Measurements from ENCODE around the gene CNPY4.

Gene CNPY4

DNA sequence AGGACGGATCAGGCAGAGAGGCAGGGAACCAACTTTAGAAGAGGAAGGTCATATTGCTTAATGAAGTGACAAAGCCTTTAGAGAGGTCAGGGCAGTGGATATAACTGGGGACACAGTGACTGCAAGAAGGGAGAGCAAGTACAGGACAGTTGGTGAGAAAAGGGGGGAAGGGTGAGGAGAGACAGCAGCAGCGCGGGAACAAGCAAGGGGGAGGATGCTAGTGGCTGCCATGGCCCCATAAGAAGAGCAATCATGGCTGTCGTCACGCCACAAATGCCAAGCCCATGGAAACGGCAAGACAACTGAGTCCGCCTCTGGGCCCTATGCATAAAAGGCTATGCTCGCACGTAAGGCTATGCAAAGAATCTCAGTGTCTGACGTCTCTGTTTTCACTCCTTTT, 47.0 kb upstream of the CNPY4 start:
- Histone ChIP-seq H3K27me3 (replicated peaks; ENCODE audit: insufficient read depth, low read length) (no peaks in the 10 kb centered on the region), H3K4me2 (ENCODE audit: low read depth, low read length) (no peak overlapping the region), H3K79me2 (ENCODE audit: low read length) (peaks cover 9% of the 10 kb centered on the region), H2AFZ (ENCODE audit: low read length) (no peak overlapping the region), H3K27ac (ENCODE audit: low read length) (no peak overlapping the region), H3F3A (ENCODE audit: insufficient read depth, low read length) (peaks cover 3% of the 10 kb centered on the region; the same call in 1 of the 2 replicates), H3K9me3 (replicated peaks; ENCODE audit: insufficient read depth, low read length) (no peaks in the 10 kb centered on the region; the same call in 1 of the 2 replicates), H4K20me1 (ENCODE audit: insufficient read depth, low read length) (no peaks in the 10 kb centered on the region), H3K9me2 (replicated peaks; ENCODE audit: insufficient read depth, low read length) (no peaks in the 10 kb centered on the region), H3K36me3 (replicated peaks; ENCODE audit: insufficient read depth, low read length) (peaks cover 57% of the 10 kb centered on the region), H3K9ac (ENCODE audit: low read length) (no peak overlapping the region), H3K4me1 (ENCODE audit: low read length) (no peaks in the 10 kb centered on the region), H3K4me3 (ENCODE audit: low read length) (no peak overlapping the region)
- DNase-seq, result no peak
- TF ChIP-seq EZH2 (optimal IDR thresholded peaks at IDR 0.05; ENCODE audit: low read depth, low read length), result no peak
- TF ChIP-seq EZH2phosphoT487 (IDR thresholded peaks at IDR 0.05; ENCODE audit: low read length), result no peak
- TF ChIP-seq, protein P1, sequence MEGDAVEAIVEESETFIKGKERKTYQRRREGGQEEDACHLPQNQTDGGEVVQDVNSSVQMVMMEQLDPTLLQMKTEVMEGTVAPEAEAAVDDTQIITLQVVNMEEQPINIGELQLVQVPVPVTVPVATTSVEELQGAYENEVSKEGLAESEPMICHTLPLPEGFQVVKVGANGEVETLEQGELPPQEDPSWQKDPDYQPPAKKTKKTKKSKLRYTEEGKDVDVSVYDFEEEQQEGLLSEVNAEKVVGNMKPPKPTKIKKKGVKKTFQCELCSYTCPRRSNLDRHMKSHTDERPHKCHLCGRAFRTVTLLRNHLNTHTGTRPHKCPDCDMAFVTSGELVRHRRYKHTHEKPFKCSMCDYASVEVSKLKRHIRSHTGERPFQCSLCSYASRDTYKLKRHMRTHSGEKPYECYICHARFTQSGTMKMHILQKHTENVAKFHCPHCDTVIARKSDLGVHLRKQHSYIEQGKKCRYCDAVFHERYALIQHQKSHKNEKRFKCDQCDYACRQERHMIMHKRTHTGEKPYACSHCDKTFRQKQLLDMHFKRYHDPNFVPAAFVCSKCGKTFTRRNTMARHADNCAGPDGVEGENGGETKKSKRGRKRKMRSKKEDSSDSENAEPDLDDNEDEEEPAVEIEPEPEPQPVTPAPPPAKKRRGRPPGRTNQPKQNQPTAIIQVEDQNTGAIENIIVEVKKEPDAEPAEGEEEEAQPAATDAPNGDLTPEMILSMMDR (IDR thresholded peaks at IDR 0.05; ENCODE audit: low read length), result no peak

DNA sequence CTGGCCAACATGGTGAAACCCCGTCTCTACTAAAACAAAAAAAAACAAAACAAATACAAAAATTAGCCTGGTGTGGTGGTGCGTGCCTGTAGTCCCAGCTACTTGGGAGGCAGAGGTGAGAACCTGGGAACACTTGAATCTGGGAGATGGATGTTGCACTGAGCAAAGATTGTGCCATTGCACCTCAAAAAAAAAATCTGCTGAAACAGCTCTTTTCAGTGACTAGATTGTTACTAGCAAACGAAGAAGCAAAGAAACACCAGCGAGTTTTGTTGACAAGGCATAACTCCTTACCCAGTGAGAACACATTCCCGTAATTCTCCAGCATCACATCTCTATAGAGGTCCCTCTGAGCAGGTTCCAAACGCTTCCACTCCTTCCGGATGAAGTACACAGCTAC, 44.6 kb upstream of the CNPY4 start:
- Histone ChIP-seq H3K27ac (ENCODE audit: low read length) (no peak overlapping the region), H4K20me1 (ENCODE audit: insufficient read depth, low read length) (no peaks in the 10 kb centered on the region), H3K9ac (ENCODE audit: low read length) (no peak overlapping the region), H3K9me2 (replicated peaks; ENCODE audit: insufficient read depth, low read length) (no peaks in the 10 kb centered on the region), H2AFZ (ENCODE audit: low read length) (no peak overlapping the region), H3K27me3 (replicated peaks; ENCODE audit: insufficient read depth, low read length) (no peaks in the 10 kb centered on the region), H3K36me3 (replicated peaks; ENCODE audit: insufficient read depth, low read length) (peaks cover 63% of the 10 kb centered on the region), H3F3A (ENCODE audit: insufficient read depth, low read length) (peaks cover 3% of the 10 kb centered on the region; the same call in 1 of the 2 replicates), H3K4me2 (ENCODE audit: low read depth, low read length) (no peak overlapping the region), H3K9me3 (replicated peaks; ENCODE audit: insufficient read depth, low read length) (no peaks in the 10 kb centered on the region; the same call in 1 of the 2 replicates), H3K79me2 (ENCODE audit: low read length) (peaks cover 30% of the 10 kb centered on the region), H3K4me1 (ENCODE audit: low read length) (no peaks in the 10 kb centered on the region), H3K4me3 (ENCODE audit: low read length) (no peak overlapping the region)
- no peak for DNase-seq
- TF ChIP-seq EZH2phosphoT487 (IDR thresholded peaks at IDR 0.05; ENCODE audit: low read length) (no peak), EZH2 (optimal IDR thresholded peaks at IDR 0.05; ENCODE audit: low read depth, low read length) (no peak)
- TF ChIP-seq, protein P1 (IDR thresholded peaks at IDR 0.05; ENCODE audit: low read length), result no peak

DNA sequence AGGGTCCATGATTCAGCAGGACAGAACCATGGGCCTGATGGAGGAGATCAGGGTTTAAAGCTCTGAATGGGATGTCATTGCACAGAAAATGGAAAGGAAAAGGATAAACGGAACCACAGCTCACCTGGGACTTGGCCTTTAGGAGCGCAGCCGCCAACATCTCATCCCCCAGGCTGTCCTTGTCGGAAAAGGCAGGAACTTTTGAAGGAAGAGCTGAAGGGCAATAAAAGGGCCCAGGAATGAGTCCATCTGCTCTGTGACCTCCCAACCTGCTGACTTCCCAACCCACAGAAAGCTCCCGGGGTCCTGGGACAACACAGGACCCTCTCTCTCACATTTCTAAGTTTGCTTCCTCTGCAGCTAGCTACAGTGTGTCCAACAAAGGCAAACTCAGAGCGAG, 44.0 kb upstream of the CNPY4 start:
- Histone ChIP-seq H3K9me3 (replicated peaks; ENCODE audit: insufficient read depth, low read length) (no peaks in the 10 kb centered on the region; the same call in 1 of the 2 replicates), H3K9ac (ENCODE audit: low read length) (no peak overlapping the region), H3K27ac (ENCODE audit: low read length) (no peak overlapping the region), H3K27me3 (replicated peaks; ENCODE audit: insufficient read depth, low read length) (no peaks in the 10 kb centered on the region), H3K79me2 (ENCODE audit: low read length) (peaks cover 36% of the 10 kb centered on the region), H3F3A (ENCODE audit: insufficient read depth, low read length) (peaks cover 3% of the 10 kb centered on the region; the same call in 1 of the 2 replicates), H3K4me3 (ENCODE audit: low read length) (no peak overlapping the region), H3K4me2 (ENCODE audit: low read depth, low read length) (no peak overlapping the region), H3K9me2 (replicated peaks; ENCODE audit: insufficient read depth, low read length) (no peaks in the 10 kb centered on the region), H3K4me1 (ENCODE audit: low read length) (peaks cover 5% of the 10 kb centered on the region; the same call in 1 of the 2 replicates), H3K36me3 (replicated peaks; ENCODE audit: insufficient read depth, low read length) (peaks cover 60% of the 10 kb centered on the region), H4K20me1 (ENCODE audit: insufficient read depth, low read length) (no peaks in the 10 kb centered on the region), H2AFZ (ENCODE audit: low read length) (no peak overlapping the region)
- TF ChIP-seq EZH2phosphoT487 (IDR thresholded peaks at IDR 0.05; ENCODE audit: low read length) (no peak), EZH2 (optimal IDR thresholded peaks at IDR 0.05; ENCODE audit: low read depth, low read length) (no peak)
- TF ChIP-seq, protein P1 (IDR thresholded peaks at IDR 0.05; ENCODE audit: low read length), result no peak
- DNase-seq, result no peak
